Natural killer cell (primary cell): ENCODE results near the gene NPM3. TPM values are rescaled to one million over a fixed set of nuclear protein-coding genes. Genes with fewer than 3 reads are reported as not detected.
"Not testable (repeated sequence)": the region's sequence is repeated elsewhere in the genome, so short reads cannot be mapped to it uniquely, and the experiment has no call there.

ENCODE experiments used
- ATAC-seq, 3 donors: fragments of 150-1000 bp in 2 of 3; fragments of 200-7000 bp in 1 of 3; cut with Tn5 transposase; 1 replicate in 1 of 3; 2 replicates in 2 of 3; pipeline ENCODE4 v1.10.0; 2021; ENCODE audit warnings: mild to moderate bottlenecking in 2 of 3, moderate library complexity in 2 of 3
- DNase-seq, 2 donors: peaks; one replicate each; pipeline versions ENCODE4 v3.0.0 to v3.0.0-alpha.2; 2013 to 2021; ENCODE audit warnings: mixed read lengths in 1 of 2
- H3K27ac ChIP-seq: one replicate; pipeline ENCODE4 v1.5.1; 2013; ENCODE audit warnings: mild to moderate bottlenecking, low read length
- H3K27me3 ChIP-seq: one replicate; pipeline ENCODE4 v1.6.1; 2013; ENCODE audit warnings: low read length; ENCODE audit not compliant: control insufficient read depth, insufficient read depth
- H3K36me3 ChIP-seq: one replicate; pipeline ENCODE4 v1.6.1; 2013; ENCODE audit warnings: low read length; ENCODE audit not compliant: control insufficient read depth, insufficient read depth
- H3K4me1 ChIP-seq: one replicate; pipeline ENCODE4 v1.6.1; 2013; ENCODE audit warnings: low read length; ENCODE audit not compliant: control insufficient read depth, insufficient read depth
- H3K4me3 ChIP-seq: one replicate; pipeline ENCODE4 v1.5.1; 2013; ENCODE audit warnings: low read length
- H3K9me3 ChIP-seq: one replicate; pipeline ENCODE4 v1.6.1; 2013; ENCODE audit warnings: low read length; ENCODE audit not compliant: control insufficient read depth, insufficient read depth
- H3K27ac Mint-ChIP-seq, 2 donors: one replicate each; pipeline ENCODE4 v1.8.0; 2022; ENCODE audit warnings: mild to moderate bottlenecking in 2 of 2, mixed read lengths in 2 of 2, moderate library complexity in 1 of 2
- H3K27me3 Mint-ChIP-seq, 2 donors: one replicate each; pipeline ENCODE4 v1.8.0; 2022; ENCODE audit warnings: low read depth in 2 of 2, mixed read lengths in 2 of 2
- H3K36me3 Mint-ChIP-seq: one replicate; pipeline ENCODE4 v1.8.0; 2022; ENCODE audit warnings: mixed read lengths
- H3K4me1 Mint-ChIP-seq, 2 donors: one replicate each; pipeline ENCODE4 v1.8.0; 2022; ENCODE audit warnings: mixed read lengths in 2 of 2
- H3K4me3 Mint-ChIP-seq: one replicate; pipeline ENCODE4 v1.8.0; 2022; ENCODE audit warnings: mild to moderate bottlenecking, moderate library complexity, mixed read lengths
- H3K9me3 Mint-ChIP-seq, 2 donors: one replicate each; pipeline ENCODE4 v1.8.0; 2022; ENCODE audit warnings: mixed read lengths in 2 of 2
- WGBS: methylation state at CpG from one replicate; pipeline ENCODE4 v1.1.7; 2013; ENCODE audit warnings: missing lambda C conversion rate; ENCODE audit not compliant: insufficient coverage; 5-methylcytosine and 5-hydroxymethylcytosine counted together
- intact Hi-C: fragments of 100-400 bp; cut with micrococcal nuclease; formaldehyde crosslinking; loops from one replicate; pipeline ENCODE4 v1.14.2; 2022
- total RNA-seq, 4 donors: library from RNA; stranded (reverse); fragments of 120-200 nt in 1 of 4; gene quantifications; one replicate each; pipeline versions ENCODE4 v1.2.3 to v1.2.4, GENCODE V29; 2013 to 2022
- TF ChIP-seq, protein P1 (sequence below): fragments of 200-600 bp; IDR thresholded peaks from one replicate; pipeline ENCODE4 v1.8.0; 2022; ENCODE audit warnings: antibody characterized with exemption

Gene NPM3
- total RNA-seq, 3 donors from 2014 or later (not counting 1 experiment from before 2014, with no cell fraction given): 8.2 to 9.0 (median 8.5) TPM

DNA sequence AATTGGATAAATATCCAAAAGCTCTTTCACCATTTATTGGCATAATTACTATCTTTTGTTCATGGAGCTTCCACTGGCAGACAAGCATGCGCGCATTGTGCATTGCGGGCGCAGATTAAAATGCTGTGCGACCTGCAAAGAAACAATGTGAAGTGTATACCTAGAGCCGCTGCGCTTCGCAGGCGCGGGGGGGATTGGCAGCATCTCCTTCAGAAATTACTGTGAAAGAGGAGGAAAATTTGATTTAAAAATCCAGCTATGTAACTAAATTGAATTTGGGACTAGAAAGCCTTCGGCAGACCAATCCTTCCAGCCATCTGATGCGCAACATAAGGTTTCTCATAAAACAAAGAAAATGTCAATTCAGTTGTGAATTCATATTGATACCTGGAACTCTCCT is 10.3 kb upstream of the NPM3 start:
- WGBS: 98% methylated on average over 12 of the region's 12 CpGs
- Histone ChIP-seq H3K27ac (no peak overlapping the region), H3K36me3 (peaks cover 79% of the 10 kb centered on the region), H3K4me3 (no peak overlapping the region), H3K9me3 (no peaks in the 10 kb centered on the region), H3K4me1 (no peaks in the 10 kb centered on the region), H3K27me3 (no peaks in the 10 kb centered on the region)
- no peak for ATAC-seq
- Mint-ChIP-seq H3K4me1 (peaks cover 7 to 21% of the 10 kb centered on the region in 2 donors), H3K9me3 (no peaks in the 10 kb centered on the region), H3K4me3 (no peak overlapping the region), H3K27me3 (no peaks in the 10 kb centered on the region), H3K27ac (no peak overlapping the region), H3K36me3 (peaks cover 20% of the 10 kb centered on the region)
- TF ChIP-seq, protein P1, sequence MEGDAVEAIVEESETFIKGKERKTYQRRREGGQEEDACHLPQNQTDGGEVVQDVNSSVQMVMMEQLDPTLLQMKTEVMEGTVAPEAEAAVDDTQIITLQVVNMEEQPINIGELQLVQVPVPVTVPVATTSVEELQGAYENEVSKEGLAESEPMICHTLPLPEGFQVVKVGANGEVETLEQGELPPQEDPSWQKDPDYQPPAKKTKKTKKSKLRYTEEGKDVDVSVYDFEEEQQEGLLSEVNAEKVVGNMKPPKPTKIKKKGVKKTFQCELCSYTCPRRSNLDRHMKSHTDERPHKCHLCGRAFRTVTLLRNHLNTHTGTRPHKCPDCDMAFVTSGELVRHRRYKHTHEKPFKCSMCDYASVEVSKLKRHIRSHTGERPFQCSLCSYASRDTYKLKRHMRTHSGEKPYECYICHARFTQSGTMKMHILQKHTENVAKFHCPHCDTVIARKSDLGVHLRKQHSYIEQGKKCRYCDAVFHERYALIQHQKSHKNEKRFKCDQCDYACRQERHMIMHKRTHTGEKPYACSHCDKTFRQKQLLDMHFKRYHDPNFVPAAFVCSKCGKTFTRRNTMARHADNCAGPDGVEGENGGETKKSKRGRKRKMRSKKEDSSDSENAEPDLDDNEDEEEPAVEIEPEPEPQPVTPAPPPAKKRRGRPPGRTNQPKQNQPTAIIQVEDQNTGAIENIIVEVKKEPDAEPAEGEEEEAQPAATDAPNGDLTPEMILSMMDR: no peak
- intact Hi-C loops: no loop called here
- DNase-seq: no peak

DNA sequence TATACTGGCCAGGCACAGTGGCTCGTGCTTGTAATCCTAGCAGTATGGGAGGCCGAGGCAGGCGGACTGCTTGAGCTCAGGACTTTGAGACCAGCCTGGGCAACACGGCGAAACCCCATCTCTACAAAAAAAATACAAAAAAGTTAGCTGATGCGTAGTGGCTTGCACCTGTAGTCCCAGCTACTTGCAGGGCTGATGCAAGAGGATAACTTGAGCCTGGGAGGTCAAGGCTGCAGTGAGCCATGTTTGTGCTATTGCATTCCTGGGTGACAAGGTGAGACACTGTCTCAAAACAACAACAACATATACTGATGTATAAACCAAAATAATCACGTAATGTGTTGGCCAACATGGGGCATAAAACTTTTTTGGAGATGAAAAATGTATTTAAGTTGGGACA is 6.4 kb upstream of the NPM3 start:
- Histone ChIP-seq H3K27me3 (no peaks in the 10 kb centered on the region), H3K4me1 (no peaks in the 10 kb centered on the region), H3K4me3 (no peak overlapping the region), H3K36me3 (peaks cover 80% of the 10 kb centered on the region), H3K9me3 (no peaks in the 10 kb centered on the region), H3K27ac (no peak overlapping the region)
- H3K27me3 Mint-ChIP-seq: no peaks in the 10 kb centered on the region
- H3K4me1 Mint-ChIP-seq: peaks cover 11 to 22% of the 10 kb centered on the region in 2 donors
- no peak overlapping the region for H3K27ac Mint-ChIP-seq
- peaks cover 20% of the 10 kb centered on the region for H3K36me3 Mint-ChIP-seq
- TF ChIP-seq, protein P1: no peak
- intact Hi-C loops: no loop called here
- DNase-seq: no peak
- no peak overlapping the region for H3K4me3 Mint-ChIP-seq
- no peaks in the 10 kb centered on the region for H3K9me3 Mint-ChIP-seq
- WGBS: 97% methylated on average over 6 of the region's 7 CpGs
- ATAC-seq: no peak

GRCh38 chr10:101789231-101789630 is 6.0 kb upstream of the NPM3 start:
- Mint-ChIP-seq H3K4me1 (peaks cover 15 to 26% of the 10 kb centered on the region in 2 donors), H3K36me3 (peaks cover 20% of the 10 kb centered on the region)
- H3K4me1 ChIP-seq, H3K9me3 ChIP-seq, H3K27me3 Mint-ChIP-seq, H3K27ac ChIP-seq, H3K9me3 Mint-ChIP-seq, H3K27me3 ChIP-seq, ATAC-seq, intact Hi-C loops, DNase-seq, H3K4me3 ChIP-seq, H3K4me3 Mint-ChIP-seq, H3K27ac Mint-ChIP-seq: not testable (repeated sequence)
- 95% methylated on average over 8 of the region's 9 CpGs for WGBS
- H3K36me3 ChIP-seq: peaks cover 76% of the 10 kb centered on the region

- no peak overlapping the region for H3K27ac ChIP-seq
- peaks cover 47% of the 10 kb centered on the region for H3K36me3 ChIP-seq
- Mint-ChIP-seq H3K36me3 (peaks cover 12% of the 10 kb centered on the region), H3K27me3 (no peaks in the 10 kb centered on the region), H3K4me3 (no peak overlapping the region), H3K9me3 (no peaks in the 10 kb centered on the region), H3K4me1 (peaks cover 40 to 41% of the 10 kb centered on the region in 2 donors), H3K27ac (peak overlapping the region; percentile 93 to 96)
- H3K27me3 ChIP-seq: no peaks in the 10 kb centered on the region
- ATAC-seq (no peak), DNase-seq (no peak)
- H3K4me3 ChIP-seq: no peak overlapping the region
- 95% methylated on average over 2 of the region's 2 CpGs for WGBS
- intact Hi-C loops: no loop called here
- H3K4me1 ChIP-seq: peaks cover 31% of the 10 kb centered on the region
- H3K9me3 ChIP-seq: no peaks in the 10 kb centered on the region
- TF ChIP-seq, protein P1: no peak
Observed at GRCh38 chr10:101785801-101786200, 2.6 kb upstream of the NPM3 start.
